Measurements from ENCODE around the gene MSMO1.

MSMO1 gene

GRCh38 chr4:165370530-165370929, 43.1 kb downstream of the MSMO1 start:
- H3K9me3 ChIP-seq (ENCODE audit: control insufficient read depth, insufficient read depth, low read length), result no peaks in the 10 kb centered on the region
- H3K4me1 ChIP-seq (ENCODE audit: control insufficient read depth, low read length), result no peaks in the 10 kb centered on the region
- H3K27me3 ChIP-seq (ENCODE audit: control insufficient read depth, low read length), result peaks cover 3% of the 10 kb centered on the region; the same call in 1 of the 2 replicates
- H3F3A ChIP-seq (ENCODE audit: control insufficient read depth, insufficient read depth), result no peaks in the 10 kb centered on the region
- H4K20me1 ChIP-seq (ENCODE audit: control insufficient read depth, insufficient read depth, low read depth, low read length), result no peaks in the 10 kb centered on the region
- no peaks in the 10 kb centered on the region for H3K79me2 ChIP-seq (ENCODE audit: control insufficient read depth, low read length)
- no peaks in the 10 kb centered on the region for H3K9me2 ChIP-seq (replicated peaks; ENCODE audit: control insufficient read depth, low read length)
- H3K27ac ChIP-seq (ENCODE audit: low read depth, low read length), result no peak overlapping the region
- no peaks in the 10 kb centered on the region for H3K36me3 ChIP-seq (ENCODE audit: control insufficient read depth, low read length)
- no peak for TF ChIP-seq EZH2phosphoT487 (IDR thresholded peaks at IDR 0.05; ENCODE audit: borderline replicate concordance, low read length)
- H3K4me2 ChIP-seq (ENCODE audit: low read length), result no peak overlapping the region
- H3K4me3 ChIP-seq (ENCODE audit: low read length), result no peak overlapping the region

GRCh38 chr4:165375465-165375864, 48.0 kb downstream of the MSMO1 start:
- H3K4me2 ChIP-seq (ENCODE audit: low read length), result no peak overlapping the region
- no peak overlapping the region for H3K27ac ChIP-seq (ENCODE audit: low read depth, low read length)

GRCh38 chr4:165378398-165378744, 50.9 kb downstream of the MSMO1 start:
- no peak overlapping the region for H3K4me2 ChIP-seq (ENCODE audit: low read length)
- no peak overlapping the region for H3K4me3 ChIP-seq (ENCODE audit: low read length)
- H3F3A ChIP-seq (ENCODE audit: control insufficient read depth, insufficient read depth), result no peaks in the 10 kb centered on the region
- peaks cover 5% of the 10 kb centered on the region for H3K27me3 ChIP-seq (ENCODE audit: control insufficient read depth, low read length)
- H3K9me2 ChIP-seq (replicated peaks; ENCODE audit: control insufficient read depth, low read length), result no peaks in the 10 kb centered on the region
- H3K9me3 ChIP-seq (ENCODE audit: control insufficient read depth, insufficient read depth, low read length), result no peaks in the 10 kb centered on the region
- H4K20me1 ChIP-seq (ENCODE audit: control insufficient read depth, insufficient read depth, low read depth, low read length), result no peaks in the 10 kb centered on the region
- no peaks in the 10 kb centered on the region for H3K36me3 ChIP-seq (ENCODE audit: control insufficient read depth, low read length)
- H3K27ac ChIP-seq (ENCODE audit: low read depth, low read length), result no peak overlapping the region
- H3K79me2 ChIP-seq (ENCODE audit: control insufficient read depth, low read length), result no peaks in the 10 kb centered on the region
- no peaks in the 10 kb centered on the region for H3K4me1 ChIP-seq (ENCODE audit: control insufficient read depth, low read length)
- TF ChIP-seq EZH2phosphoT487 (IDR thresholded peaks at IDR 0.05; ENCODE audit: borderline replicate concordance, low read length), result no peak
- no peak for TF ChIP-seq CTCF (IDR thresholded peaks at IDR 0.05; ENCODE audit: low read depth, low read length, poor library complexity, severe bottlenecking)

More at GRCh38 chr4:165375465-165375864, 48.0 kb downstream of the MSMO1 start:
- Histone ChIP-seq H4K20me1 (ENCODE audit: control insufficient read depth, insufficient read depth, low read depth, low read length) (no peaks in the 10 kb centered on the region), H3K9me2 (replicated peaks; ENCODE audit: control insufficient read depth, low read length) (no peaks in the 10 kb centered on the region), H3K9me3 (ENCODE audit: control insufficient read depth, insufficient read depth, low read length) (no peaks in the 10 kb centered on the region), H3K4me3 (ENCODE audit: low read length) (no peak overlapping the region), H3K4me1 (ENCODE audit: control insufficient read depth, low read length) (no peaks in the 10 kb centered on the region), H3K36me3 (ENCODE audit: control insufficient read depth, low read length) (no peaks in the 10 kb centered on the region), H3K27me3 (ENCODE audit: control insufficient read depth, low read length) (peaks cover 3% of the 10 kb centered on the region; the same call in 1 of the 2 replicates), H3F3A (ENCODE audit: control insufficient read depth, insufficient read depth) (no peaks in the 10 kb centered on the region), H3K79me2 (ENCODE audit: control insufficient read depth, low read length) (no peaks in the 10 kb centered on the region)
- TF ChIP-seq CTCF (IDR thresholded peaks at IDR 0.05; ENCODE audit: low read depth, low read length, poor library complexity, severe bottlenecking) (no peak), EZH2phosphoT487 (IDR thresholded peaks at IDR 0.05; ENCODE audit: borderline replicate concordance, low read length) (no peak)

- Histone ChIP-seq H3K9me3 (ENCODE audit: control insufficient read depth, insufficient read depth, low read length) (no peaks in the 10 kb centered on the region), H3K4me2 (ENCODE audit: low read length) (no peak within 1 kb of the TSS), H3K4me3 (ENCODE audit: low read length) (no peak within 1 kb of the TSS), H3K27ac (ENCODE audit: low read depth, low read length) (no peak within 1 kb of the TSS), H3K36me3 (ENCODE audit: control insufficient read depth, low read length) (no peaks in the 10 kb centered on the region), H3K27me3 (ENCODE audit: control insufficient read depth, low read length) (peaks cover 5% of the 10 kb centered on the region), H3F3A (ENCODE audit: control insufficient read depth, insufficient read depth) (no peaks in the 10 kb centered on the region), H3K9me2 (replicated peaks; ENCODE audit: control insufficient read depth, low read length) (no peaks in the 10 kb centered on the region), H3K4me1 (ENCODE audit: control insufficient read depth, low read length) (no peaks in the 10 kb centered on the region), H4K20me1 (ENCODE audit: control insufficient read depth, insufficient read depth, low read depth, low read length) (no peaks in the 10 kb centered on the region), H3K79me2 (ENCODE audit: control insufficient read depth, low read length) (no peaks in the 10 kb centered on the region)
- TF ChIP-seq EZH2phosphoT487 (IDR thresholded peaks at IDR 0.05; ENCODE audit: borderline replicate concordance, low read length), result no peak
- TF ChIP-seq CTCF (IDR thresholded peaks at IDR 0.05; ENCODE audit: low read depth, low read length, poor library complexity, severe bottlenecking), result no peak
Measured at GRCh38 chr4:165378745-165379677, 51.5 kb downstream of the MSMO1 start, which contains the start of gene CPE. Gene CPE (plus strand): TSS chr4:165379008. CDS start chr4:165379222, 214 bp downstream.

Measured in DOHH2 (cell line).